ENCODE data around the gene MTSS2.

Gene MTSS2

GRCh38 chr16:70703835-70704381 lies 18.1 kb upstream of the MTSS2 start:
- TF ChIP-seq, protein P1, sequence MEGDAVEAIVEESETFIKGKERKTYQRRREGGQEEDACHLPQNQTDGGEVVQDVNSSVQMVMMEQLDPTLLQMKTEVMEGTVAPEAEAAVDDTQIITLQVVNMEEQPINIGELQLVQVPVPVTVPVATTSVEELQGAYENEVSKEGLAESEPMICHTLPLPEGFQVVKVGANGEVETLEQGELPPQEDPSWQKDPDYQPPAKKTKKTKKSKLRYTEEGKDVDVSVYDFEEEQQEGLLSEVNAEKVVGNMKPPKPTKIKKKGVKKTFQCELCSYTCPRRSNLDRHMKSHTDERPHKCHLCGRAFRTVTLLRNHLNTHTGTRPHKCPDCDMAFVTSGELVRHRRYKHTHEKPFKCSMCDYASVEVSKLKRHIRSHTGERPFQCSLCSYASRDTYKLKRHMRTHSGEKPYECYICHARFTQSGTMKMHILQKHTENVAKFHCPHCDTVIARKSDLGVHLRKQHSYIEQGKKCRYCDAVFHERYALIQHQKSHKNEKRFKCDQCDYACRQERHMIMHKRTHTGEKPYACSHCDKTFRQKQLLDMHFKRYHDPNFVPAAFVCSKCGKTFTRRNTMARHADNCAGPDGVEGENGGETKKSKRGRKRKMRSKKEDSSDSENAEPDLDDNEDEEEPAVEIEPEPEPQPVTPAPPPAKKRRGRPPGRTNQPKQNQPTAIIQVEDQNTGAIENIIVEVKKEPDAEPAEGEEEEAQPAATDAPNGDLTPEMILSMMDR (IDR thresholded peaks at IDR 0.05; ENCODE audit: low read depth, low read length, missing control alignments), result no peak
- H3K4me3 ChIP-seq (replicated peaks; ENCODE audit: low read depth, low read length), result no peak overlapping the region
- no peak for DNase-seq (ENCODE audit: extremely low read depth, low read depth)

GRCh38 chr16:70703041-70703834 lies 17.4 kb upstream of the MTSS2 start:
- no peak overlapping the region for H3K4me3 ChIP-seq (replicated peaks; ENCODE audit: low read depth, low read length)
- TF ChIP-seq, protein P1 (IDR thresholded peaks at IDR 0.05; ENCODE audit: low read depth, low read length, missing control alignments), result peak; percentile 47
- peak; percentile 88 for DNase-seq (ENCODE audit: extremely low read depth, low read depth)

DNA sequence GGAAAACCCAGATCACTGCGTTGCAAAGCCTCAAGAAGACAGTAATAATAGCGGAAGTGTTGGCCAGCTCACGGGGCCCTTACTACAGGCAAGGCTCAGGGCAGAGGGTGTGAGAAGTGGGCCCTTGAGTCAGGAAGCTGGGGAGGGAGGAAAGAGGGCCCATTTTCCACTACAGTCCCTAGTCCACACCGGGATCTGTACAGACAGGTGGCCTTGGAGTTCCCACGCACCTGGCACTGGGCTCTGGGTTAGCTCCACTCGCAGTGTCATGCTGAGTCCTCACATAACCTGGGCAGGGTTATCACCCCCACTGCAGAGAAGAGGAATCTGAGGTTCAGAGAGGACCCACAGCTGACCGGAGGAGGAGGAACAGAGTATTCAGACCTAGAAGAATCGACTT lies 16.8 kb upstream of the MTSS2 start:
- TF ChIP-seq, protein P1 (IDR thresholded peaks at IDR 0.05; ENCODE audit: low read depth, low read length, missing control alignments), result no peak
- no peak for DNase-seq (ENCODE audit: extremely low read depth, low read depth)
- H3K4me3 ChIP-seq (replicated peaks; ENCODE audit: low read depth, low read length), result no peak overlapping the region

DNA sequence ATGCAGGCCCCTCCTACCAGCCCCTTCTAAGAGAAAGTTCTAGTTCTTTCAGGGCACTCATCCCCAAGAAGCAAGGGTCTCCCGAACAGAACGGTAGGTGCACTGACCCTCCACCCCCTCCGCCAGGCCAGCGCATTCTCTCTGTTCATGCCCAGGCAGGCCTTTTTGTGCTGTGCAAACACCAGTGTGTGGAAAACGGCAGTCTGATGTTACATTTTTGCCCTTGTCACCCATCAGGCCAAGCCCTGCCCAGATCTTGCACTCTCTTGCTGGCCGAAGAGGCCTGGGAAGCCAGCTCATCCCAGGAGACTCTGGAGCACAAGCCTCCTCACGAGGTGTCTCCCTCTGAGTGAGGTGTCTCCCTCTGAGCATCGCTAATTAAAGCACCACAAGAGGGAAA lies 16.1 kb upstream of the MTSS2 start:
- H3K4me3 ChIP-seq (replicated peaks; ENCODE audit: low read depth, low read length), result no peak overlapping the region
- TF ChIP-seq, protein P1 (IDR thresholded peaks at IDR 0.05; ENCODE audit: low read depth, low read length, missing control alignments), result no peak
- no peak for DNase-seq (ENCODE audit: extremely low read depth, low read depth)

GRCh38 chr16:70701596-70701995 lies 15.7 kb upstream of the MTSS2 start:
- no peak for DNase-seq (ENCODE audit: extremely low read depth, low read depth)
- TF ChIP-seq, protein P1 (IDR thresholded peaks at IDR 0.05; ENCODE audit: low read depth, low read length, missing control alignments), result no peak
- H3K4me3 ChIP-seq (replicated peaks; ENCODE audit: low read depth, low read length), result no peak overlapping the region

GRCh38 chr16:70701036-70701435 lies 15.2 kb upstream of the MTSS2 start:
- no peak for DNase-seq (ENCODE audit: extremely low read depth, low read depth)
- H3K4me3 ChIP-seq (replicated peaks; ENCODE audit: low read depth, low read length), result no peak overlapping the region
- TF ChIP-seq, protein P1 (IDR thresholded peaks at IDR 0.05; ENCODE audit: low read depth, low read length, missing control alignments), result no peak

All from HFF-Myc (cell line).